GM19397 (cell line): ENCODE measurements around the gene MAPK12.
"Not testable (repeated sequence)": the region's sequence is repeated elsewhere in the genome, so short reads cannot be mapped to it uniquely, and the experiment has no call there.

Experiments
- ATAC-seq: cut with Tn5 transposase; IDR thresholded peaks from one replicate; pipeline ENCODE4 v1.9.1; 2021; ENCODE audit warnings: mild to moderate bottlenecking, moderate library complexity; ENCODE audit not compliant: unreplicated experiment

The MAPK12 gene

DNA sequence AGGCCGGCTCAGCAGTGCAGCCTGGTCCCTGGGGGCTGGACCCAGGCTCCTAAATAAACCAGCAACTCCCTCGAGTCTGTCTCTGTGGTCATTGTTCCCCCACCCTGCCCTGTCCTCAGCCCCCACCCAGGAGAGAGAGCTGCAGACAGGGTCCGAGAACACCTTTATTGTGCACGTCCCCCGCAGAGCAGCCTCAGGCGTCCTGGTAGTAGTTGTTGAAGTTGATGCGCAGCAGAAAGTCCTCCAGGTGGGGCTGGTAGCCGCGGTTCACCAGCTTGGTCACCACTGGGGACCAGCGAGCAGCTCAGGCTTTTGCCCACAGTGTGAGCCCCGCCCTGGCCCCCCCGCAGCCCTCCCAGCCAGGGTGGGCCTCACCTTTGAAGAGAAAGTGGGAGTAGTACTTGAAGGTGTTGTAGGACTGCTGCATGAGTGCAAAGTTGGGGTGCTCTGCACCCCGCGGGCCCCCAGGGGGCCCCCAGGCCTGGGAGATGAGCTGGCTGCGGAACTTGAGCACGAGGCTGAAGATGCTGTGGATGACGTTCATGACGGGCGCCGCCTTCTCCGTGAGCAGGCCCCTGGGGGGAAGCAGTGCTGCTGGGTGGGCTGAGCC lies 43.8 kb downstream of the MAPK12 start:
- no peak for ATAC-seq

DNA sequence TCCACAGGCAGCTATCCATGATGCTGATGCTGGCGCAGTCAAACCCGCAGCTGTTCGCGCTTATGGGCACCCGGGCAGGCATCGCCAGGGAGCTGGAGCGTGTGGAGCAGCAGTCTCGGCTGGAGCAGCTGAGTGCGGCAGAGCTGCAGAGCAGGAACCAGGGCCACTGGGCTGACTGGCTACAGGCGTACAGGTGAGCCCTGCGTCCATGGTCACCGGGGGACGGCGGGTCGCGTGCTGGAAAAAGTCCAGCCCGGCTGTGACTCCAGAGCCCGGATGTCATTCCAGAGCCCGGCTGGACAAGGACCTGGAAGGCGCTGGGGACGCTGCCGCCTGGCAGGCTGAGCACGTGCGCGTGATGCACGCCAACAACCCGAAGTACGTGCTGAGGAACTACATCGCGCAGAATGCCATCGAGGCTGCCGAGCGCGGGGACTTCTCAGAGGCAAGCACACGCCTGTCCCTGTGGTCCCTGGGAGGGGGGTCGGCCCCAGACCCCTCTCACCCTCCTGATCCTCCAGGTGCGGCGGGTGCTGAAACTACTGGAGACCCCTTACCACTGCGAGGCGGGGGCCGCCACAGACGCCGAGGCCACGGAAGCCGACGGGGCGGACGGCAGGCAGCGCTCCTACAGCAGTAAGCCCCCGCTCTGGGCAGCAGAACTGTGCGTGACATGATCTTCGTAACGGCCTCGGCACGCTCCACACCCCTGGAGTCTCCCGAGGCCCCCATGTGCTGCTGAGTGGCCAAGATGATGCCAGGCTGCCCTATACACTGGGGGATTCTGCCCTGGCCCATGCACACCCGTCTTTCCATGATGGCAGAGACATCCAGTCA lies 44.6 kb downstream of the MAPK12 start:
- no peak for ATAC-seq

GRCh38 chr22:50216055-50216683 lies 45.3 kb downstream of the MAPK12 start:
- ATAC-seq, result no peak

- ATAC-seq, result no peak
Observed at GRCh38 chr22:50215297-50216054, 46.0 kb downstream of the MAPK12 start.

DNA sequence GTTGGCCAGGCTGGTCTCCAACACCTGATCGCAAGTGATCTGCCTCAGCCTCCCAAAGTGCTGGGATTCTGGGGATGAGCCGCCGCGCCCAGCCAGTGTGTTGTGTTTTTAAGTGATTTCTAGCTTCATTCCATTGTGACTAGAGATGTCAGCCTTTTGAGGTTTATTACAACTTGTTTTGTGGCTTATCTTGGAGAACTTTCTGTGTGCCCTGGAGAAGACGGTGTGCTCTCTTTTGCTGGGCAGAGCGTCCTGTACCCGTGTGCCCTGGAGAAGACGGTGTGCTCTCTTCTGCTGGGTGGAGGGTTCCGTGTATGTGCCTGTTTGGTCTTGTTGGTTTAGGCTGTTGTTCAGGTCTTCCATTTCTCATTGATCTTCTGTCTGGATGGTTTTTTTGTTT lies 48.2 kb downstream of the MAPK12 start:
- ATAC-seq, result no peak

- ATAC-seq, result no peak
Observed at GRCh38 chr22:50211147-50211546, 50.3 kb downstream of the MAPK12 start.

GRCh38 chr22:50210378-50211139 lies 50.9 kb downstream of the MAPK12 start:
- no peak for ATAC-seq

DNA sequence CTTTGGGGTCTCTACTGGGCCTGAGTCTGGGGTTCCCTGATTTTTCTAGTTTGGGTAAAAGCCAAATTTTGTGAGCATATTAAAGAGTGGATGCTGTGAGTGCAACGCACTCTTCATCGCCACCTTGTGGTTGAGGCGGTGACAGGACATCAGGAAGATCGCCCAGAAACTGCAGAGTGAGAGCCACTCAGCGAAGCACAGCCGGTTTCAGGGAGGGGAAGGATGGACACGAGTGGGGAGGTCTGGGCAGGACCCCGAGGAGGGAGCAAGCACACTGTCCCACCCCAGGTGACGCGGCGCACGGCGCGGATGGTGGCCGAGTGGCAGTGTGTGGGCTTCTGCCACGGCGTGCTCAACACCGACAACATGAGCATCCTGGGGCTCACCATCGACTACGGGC lies 51.6 kb downstream of the MAPK12 start:
- ATAC-seq, result no peak

DNA sequence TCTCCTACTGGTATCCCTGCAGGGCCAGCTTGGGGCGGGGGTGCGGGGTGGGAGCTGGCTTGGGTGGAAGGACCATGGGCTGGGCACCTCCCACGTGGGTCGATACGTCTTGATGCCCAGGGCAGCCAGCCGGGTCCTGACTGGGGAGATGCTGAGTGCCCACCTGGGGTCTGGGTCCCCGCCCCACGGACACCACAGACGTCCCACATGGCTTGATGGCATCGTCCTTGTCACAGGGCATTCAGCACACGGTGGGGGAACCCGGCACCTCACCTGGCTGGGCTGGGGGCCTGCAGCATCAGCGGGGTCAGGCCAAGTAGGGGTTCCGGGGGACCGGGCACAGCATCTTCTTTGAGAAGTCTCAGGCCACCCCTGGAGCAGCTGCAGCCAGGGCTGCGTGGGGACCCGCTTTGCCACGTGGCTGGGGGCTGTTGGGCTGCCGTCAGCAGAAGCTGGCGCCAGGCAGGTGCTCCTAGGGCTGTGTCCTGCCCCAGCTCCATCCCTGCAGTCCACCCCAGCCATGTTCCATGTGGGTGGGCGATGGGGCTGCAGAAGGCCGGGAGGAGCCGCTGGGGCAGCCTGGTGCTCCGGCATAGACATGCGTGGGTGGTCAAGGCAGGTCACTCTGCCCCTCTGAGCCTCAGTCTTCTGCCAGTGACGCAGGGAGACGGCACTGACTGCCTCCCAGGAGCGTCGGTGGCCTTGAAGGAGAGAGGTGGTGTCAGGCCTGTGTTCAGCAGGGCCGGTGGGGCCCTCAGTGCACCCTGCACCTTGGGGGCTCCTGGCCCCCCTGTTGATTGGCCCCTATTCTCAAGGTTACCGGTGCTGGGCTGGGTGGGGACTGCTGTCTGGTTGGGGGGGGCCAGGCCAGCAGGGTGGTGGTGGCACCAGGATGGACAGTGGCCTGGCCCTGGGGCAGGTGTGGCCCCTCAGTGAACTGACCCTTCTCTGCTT lies 52.3 kb downstream of the MAPK12 start:
- no peak for ATAC-seq

GRCh38 chr22:50208430-50208938 lies 53.0 kb downstream of the MAPK12 start:
- ATAC-seq, result no peak

GRCh38 chr22:50207383-50208140 lies 53.9 kb downstream of the MAPK12 start:
- no peak for ATAC-seq

DNA sequence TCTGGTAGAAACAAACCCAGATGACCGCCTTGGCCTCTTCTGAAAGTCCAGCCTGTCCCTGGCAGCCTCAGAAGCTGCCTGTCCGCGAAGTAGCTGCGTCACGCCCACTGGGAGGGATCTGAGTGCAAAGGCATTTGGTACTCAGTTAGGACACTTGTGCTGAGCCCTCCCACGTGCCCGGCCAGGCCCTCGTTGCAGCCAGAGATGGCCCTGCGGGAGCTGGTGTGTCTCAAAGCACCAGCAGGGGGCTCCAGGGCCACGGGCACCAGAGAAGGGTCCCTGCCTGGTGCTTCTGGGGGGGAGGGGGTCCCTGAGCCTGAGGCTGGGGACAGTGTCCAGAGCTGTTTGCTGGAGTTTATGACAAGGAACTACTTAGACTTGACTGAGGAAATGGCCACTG lies 54.9 kb downstream of the MAPK12 start:
- no peak for ATAC-seq

- no peak for ATAC-seq
Observed at GRCh38 chr22:50205781-50206569, 55.5 kb downstream of the MAPK12 start.

- not testable (repeated sequence) for ATAC-seq
Observed at GRCh38 chr22:50204998-50205397, 56.5 kb downstream of the MAPK12 start.

DNA sequence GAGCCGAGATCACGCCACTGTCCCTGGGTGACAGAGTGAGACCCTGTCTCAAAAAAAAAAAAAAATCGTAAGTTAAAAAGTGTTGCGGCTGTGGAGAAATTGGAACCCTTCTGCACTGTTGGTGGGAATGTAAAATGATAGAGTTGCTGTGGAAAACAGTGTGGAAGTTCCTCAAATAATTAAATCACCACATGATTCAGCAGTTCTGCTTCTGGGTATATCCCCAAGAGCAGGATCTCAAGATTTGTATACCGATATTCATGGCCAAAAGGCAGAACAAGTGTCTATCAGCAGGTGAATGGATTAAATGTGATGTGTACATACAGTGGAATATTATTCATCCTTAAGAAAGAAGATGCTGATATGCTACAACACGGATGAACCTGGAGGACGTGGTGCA lies 56.9 kb downstream of the MAPK12 start:
- ATAC-seq, result no peak

GRCh38 chr22:50203288-50203687 lies 58.2 kb downstream of the MAPK12 start:
- no peak for ATAC-seq
